Naive B cell (primary cell): ENCODE results near the gene CGN. TPM values are rescaled to one million over a fixed set of nuclear protein-coding genes. Genes with fewer than 3 reads are reported as not detected.

Experiments
- ATAC-seq, 2 donors: fragments of 150-1000 bp; cut with Tn5 transposase; 2 replicates each; pipeline ENCODE4 v1.10.0; 2021; ENCODE audit warnings: low read depth in 2 of 2, mild to moderate bottlenecking in 2 of 2, moderate library complexity in 2 of 2
- DNase-seq: peaks from one replicate; pipeline ENCODE4 v3.0.0; 2022
- H3K27ac Mint-ChIP-seq, 6 donors: one replicate each; pipeline ENCODE4 v1.8.0; 2020 to 2022; ENCODE audit warnings: mild to moderate bottlenecking in 6 of 6, mixed read lengths in 6 of 6, moderate library complexity in 5 of 6, inconsistent platforms in 2 of 6
- H3K27me3 Mint-ChIP-seq, 3 donors: one replicate each; pipeline ENCODE4 v1.8.0; 2021 to 2022; ENCODE audit warnings: mixed read lengths in 3 of 3, mild to moderate bottlenecking in 1 of 3
- H3K36me3 Mint-ChIP-seq, 2 donors: one replicate each; pipeline ENCODE4 v1.8.0; 2020 to 2022; ENCODE audit warnings: mixed read lengths in 2 of 2, inconsistent platforms in 1 of 2, mild to moderate bottlenecking in 1 of 2
- H3K4me1 Mint-ChIP-seq, 3 donors: one replicate each; pipeline ENCODE4 v1.8.0; 2020 to 2022; ENCODE audit warnings: mixed read lengths in 3 of 3, inconsistent platforms in 1 of 3, mild to moderate bottlenecking in 1 of 3, moderate library complexity in 1 of 3
- H3K4me3 Mint-ChIP-seq, 8 donors: one replicate each; pipeline ENCODE4 v1.8.0; 2020 to 2022; ENCODE audit warnings: mild to moderate bottlenecking in 8 of 8, mixed read lengths in 8 of 8, moderate library complexity in 8 of 8, inconsistent platforms in 2 of 8
- H3K9me3 Mint-ChIP-seq, 7 donors: one replicate each; pipeline ENCODE4 v1.8.0; 2020 to 2022; ENCODE audit warnings: mixed read lengths in 7 of 7, mild to moderate bottlenecking in 5 of 7, inconsistent platforms in 2 of 7, moderate library complexity in 1 of 7
- polyA plus RNA-seq, 6 donors: library from polyadenylated mRNA; unstranded; fragments of 300-500 nt; fragmentation: Illumina TruSeq; gene quantifications; one replicate each; pipeline ENCODE4 v1.2.3, GENCODE V29; 2021; ENCODE audit warnings: low read depth in 6 of 6

CGN gene
- polyA plus RNA-seq, 6 donors from 2014 or later = 0.07 to 0.43 (median 0.13) TPM; not detected in 3

- ATAC-seq = no peak
- H3K27ac Mint-ChIP-seq = peak overlapping the region in 2 of 6 donors; percentile 25 to 54
- H3K9me3 Mint-ChIP-seq = no peaks in the 10 kb centered on the region
- DNase-seq = no peak
- H3K4me1 Mint-ChIP-seq = peaks cover 4 to 29% (median 4%) of the 10 kb centered on the region in 3 donors
- H3K27me3 Mint-ChIP-seq = no peaks in the 10 kb centered on the region
- no peaks in the 10 kb centered on the region for H3K36me3 Mint-ChIP-seq
- H3K4me3 Mint-ChIP-seq = peak overlapping the region in 4 of 8 donors; percentile 34 to 98 (median 80)
Measured at GRCh38 chr1:151509350-151510019, 1.7 kb upstream of the CGN start.

GRCh38 chr1:151510020-151510405 lies 1.2 kb upstream of the CGN start:
- H3K4me1 Mint-ChIP-seq = peaks cover 4 to 29% (median 4%) of the 10 kb centered on the region in 3 donors
- H3K27ac Mint-ChIP-seq = peak overlapping the region in 2 of 6 donors; percentile 25 to 54
- ATAC-seq (no peak), DNase-seq (no peak)
- no peaks in the 10 kb centered on the region for H3K9me3 Mint-ChIP-seq
- H3K36me3 Mint-ChIP-seq = no peaks in the 10 kb centered on the region
- peak overlapping the region; percentile 65 to 98 (median 94) for H3K4me3 Mint-ChIP-seq
- H3K27me3 Mint-ChIP-seq = no peaks in the 10 kb centered on the region

- Mint-ChIP-seq H3K4me1 (peaks cover 4 to 29% (median 4%) of the 10 kb centered on the region in 3 donors), H3K4me3 (peak overlapping the region; percentile 89 to 98 (median 96)), H3K27ac (peak overlapping the region; percentile 44 to 93 (median 80)), H3K36me3 (no peaks in the 10 kb centered on the region), H3K9me3 (no peaks in the 10 kb centered on the region), H3K27me3 (no peaks in the 10 kb centered on the region)
- ATAC-seq (no peak), DNase-seq (no peak)
Measured at GRCh38 chr1:151510614-151510956, 602 bp upstream of the CGN start.

GRCh38 chr1:151511636-151512215 lies 539 bp downstream of the CGN start:
- DNase-seq (peak; percentile 17), ATAC-seq (peak; percentile 22 to 23)
- Mint-ChIP-seq H3K27me3 (no peaks in the 10 kb centered on the region), H3K27ac (peak overlapping the region in 1 of 6 donors; percentile 60), H3K9me3 (no peaks in the 10 kb centered on the region), H3K4me1 (peaks cover 4 to 29% (median 4%) of the 10 kb centered on the region in 3 donors), H3K4me3 (peak overlapping the region; percentile 89 to 97 (median 94)), H3K36me3 (no peaks in the 10 kb centered on the region)

GRCh38 chr1:151512326-151512725 lies 1.1 kb downstream of the CGN start:
- H3K9me3 Mint-ChIP-seq = no peaks in the 10 kb centered on the region
- H3K27me3 Mint-ChIP-seq = no peaks in the 10 kb centered on the region
- H3K36me3 Mint-ChIP-seq = no peaks in the 10 kb centered on the region
- ATAC-seq (no peak), DNase-seq (no peak)
- H3K4me1 Mint-ChIP-seq = peaks cover 4 to 29% (median 4%) of the 10 kb centered on the region in 3 donors
- H3K4me3 Mint-ChIP-seq = peak overlapping the region in 6 of 8 donors; percentile 89 to 97 (median 95)
- no peak overlapping the region for H3K27ac Mint-ChIP-seq

GRCh38 chr1:151512801-151513625 lies 1.8 kb downstream of the CGN start:
- Mint-ChIP-seq H3K4me1 (peaks cover 4 to 29% (median 4%) of the 10 kb centered on the region in 3 donors), H3K36me3 (no peaks in the 10 kb centered on the region), H3K9me3 (no peaks in the 10 kb centered on the region), H3K4me3 (peak overlapping the region; percentile 5 to 96 (median 82)), H3K27me3 (no peaks in the 10 kb centered on the region), H3K27ac (no peak overlapping the region)
- no peak for DNase-seq
- no peak for ATAC-seq

GRCh38 chr1:151513626-151514121 lies 2.5 kb downstream of the CGN start:
- H3K27ac Mint-ChIP-seq = no peak overlapping the region
- DNase-seq = no peak

GRCh38 chr1:151514366-151514765 lies 3.2 kb downstream of the CGN start:
- Mint-ChIP-seq H3K4me3 (peak overlapping the region in 1 of 8 donors; percentile 52), H3K9me3 (no peaks in the 10 kb centered on the region), H3K27me3 (no peaks in the 10 kb centered on the region), H3K27ac (peak overlapping the region in 1 of 6 donors; percentile 5), H3K4me1 (peaks cover 4 to 29% (median 4%) of the 10 kb centered on the region in 3 donors), H3K36me3 (no peaks in the 10 kb centered on the region)
- DNase-seq (no peak), ATAC-seq (no peak)

More at GRCh38 chr1:151513626-151514121, 2.5 kb downstream of the CGN start:
- Mint-ChIP-seq H3K27me3 (no peaks in the 10 kb centered on the region), H3K4me1 (peaks cover 4 to 29% (median 4%) of the 10 kb centered on the region in 3 donors), H3K4me3 (peak overlapping the region in 4 of 8 donors; percentile 5 to 94 (median 48)), H3K36me3 (no peaks in the 10 kb centered on the region), H3K9me3 (no peaks in the 10 kb centered on the region)
- ATAC-seq = no peak

- no peaks in the 10 kb centered on the region for H3K36me3 Mint-ChIP-seq
- H3K4me1 Mint-ChIP-seq = peaks cover 4 to 24% (median 4%) of the 10 kb centered on the region in 3 donors
- no peak overlapping the region for H3K4me3 Mint-ChIP-seq
- H3K9me3 Mint-ChIP-seq = no peaks in the 10 kb centered on the region
- no peak for DNase-seq
- H3K27ac Mint-ChIP-seq = no peak overlapping the region
- no peak for ATAC-seq
- H3K27me3 Mint-ChIP-seq = no peaks in the 10 kb centered on the region
Measured at GRCh38 chr1:151515265-151515664, 4.1 kb downstream of the CGN start.

GRCh38 chr1:151516031-151516511 lies 4.9 kb downstream of the CGN start:
- no peak for DNase-seq
- no peak for ATAC-seq
- Mint-ChIP-seq H3K4me3 (no peak overlapping the region), H3K4me1 (peaks cover 0 to 19% (median 0%) of the 10 kb centered on the region in 3 donors), H3K36me3 (no peaks in the 10 kb centered on the region), H3K9me3 (no peaks in the 10 kb centered on the region), H3K27me3 (no peaks in the 10 kb centered on the region), H3K27ac (no peak overlapping the region)

- no peaks in the 10 kb centered on the region for H3K36me3 Mint-ChIP-seq
- no peaks in the 10 kb centered on the region for H3K9me3 Mint-ChIP-seq
- DNase-seq (no peak), ATAC-seq (no peak)
- H3K27ac Mint-ChIP-seq = no peak overlapping the region
- H3K27me3 Mint-ChIP-seq = no peaks in the 10 kb centered on the region
- H3K4me3 Mint-ChIP-seq = no peak overlapping the region
- peaks cover 0 to 4% (median 0%) of the 10 kb centered on the region in 3 donors for H3K4me1 Mint-ChIP-seq
Measured at GRCh38 chr1:151518431-151518830, 7.2 kb downstream of the CGN start.

- DNase-seq (no peak), ATAC-seq (no peak)
- no peaks in the 10 kb centered on the region for H3K36me3 Mint-ChIP-seq
- H3K4me3 Mint-ChIP-seq = no peak overlapping the region
- H3K9me3 Mint-ChIP-seq = no peaks in the 10 kb centered on the region
- no peaks in the 10 kb centered on the region for H3K4me1 Mint-ChIP-seq
- H3K27ac Mint-ChIP-seq = no peak overlapping the region
- H3K27me3 Mint-ChIP-seq = no peaks in the 10 kb centered on the region
Measured at GRCh38 chr1:151518936-151519335, 7.7 kb downstream of the CGN start.

- Mint-ChIP-seq H3K27me3 (no peaks in the 10 kb centered on the region), H3K4me3 (no peak overlapping the region), H3K27ac (no peak overlapping the region), H3K36me3 (no peaks in the 10 kb centered on the region), H3K4me1 (no peaks in the 10 kb centered on the region), H3K9me3 (no peaks in the 10 kb centered on the region)
- DNase-seq (no peak), ATAC-seq (no peak)
Measured at GRCh38 chr1:151519667-151520066, 8.5 kb downstream of the CGN start.
